Stomach (tissue), 4 donors: ENCODE measurements around the gene SPEF1.

Experiments used
- POLR2AphosphoS5 ChIP-seq, 3 donors: sonication (generic); formaldehyde crosslinking; IDR thresholded peaks; one replicate each; pipeline ENCODE4 v1.6.1; 2016; ENCODE audit warnings: antibody characterized with exemption in 3 of 3
- TF ChIP-seq, protein P1 (sequence below), 7 experiments: fragments of 450-650 bp in 4 of 7; fragments of 200-600 bp in 3 of 7; sonication (generic) in 3 of 7; IDR thresholded peaks; one replicate each; pipeline ENCODE4 v1.5.1; 2016 to 2019; ENCODE audit warnings: antibody characterized with exemption in 7 of 7, control low read depth in 2 of 7, mild to moderate bottlenecking in 1 of 7

- no peak for TF ChIP-seq POLR2AphosphoS5 (IDR thresholded peaks at IDR 0.05)
- TF ChIP-seq, protein P1, sequence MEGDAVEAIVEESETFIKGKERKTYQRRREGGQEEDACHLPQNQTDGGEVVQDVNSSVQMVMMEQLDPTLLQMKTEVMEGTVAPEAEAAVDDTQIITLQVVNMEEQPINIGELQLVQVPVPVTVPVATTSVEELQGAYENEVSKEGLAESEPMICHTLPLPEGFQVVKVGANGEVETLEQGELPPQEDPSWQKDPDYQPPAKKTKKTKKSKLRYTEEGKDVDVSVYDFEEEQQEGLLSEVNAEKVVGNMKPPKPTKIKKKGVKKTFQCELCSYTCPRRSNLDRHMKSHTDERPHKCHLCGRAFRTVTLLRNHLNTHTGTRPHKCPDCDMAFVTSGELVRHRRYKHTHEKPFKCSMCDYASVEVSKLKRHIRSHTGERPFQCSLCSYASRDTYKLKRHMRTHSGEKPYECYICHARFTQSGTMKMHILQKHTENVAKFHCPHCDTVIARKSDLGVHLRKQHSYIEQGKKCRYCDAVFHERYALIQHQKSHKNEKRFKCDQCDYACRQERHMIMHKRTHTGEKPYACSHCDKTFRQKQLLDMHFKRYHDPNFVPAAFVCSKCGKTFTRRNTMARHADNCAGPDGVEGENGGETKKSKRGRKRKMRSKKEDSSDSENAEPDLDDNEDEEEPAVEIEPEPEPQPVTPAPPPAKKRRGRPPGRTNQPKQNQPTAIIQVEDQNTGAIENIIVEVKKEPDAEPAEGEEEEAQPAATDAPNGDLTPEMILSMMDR (IDR thresholded peaks at IDR 0.05), result no peak
These were observed 20.6 kb upstream of the SPEF1 start for GRCh38 chr20:3801846-3802245.
